ENCODE measurements around the gene GALNT10. TPM values are rescaled to one million over a fixed set of nuclear protein-coding genes. Genes with fewer than 3 reads are reported as not detected.

Gene GALNT10
- total RNA-seq, 1 experiment from 2014 or later: 68.2 TPM

- CTCF ChIA-PET: interaction anchor here (0.5 to 3.1 kb wide), 14 partner anchors 10 to 223 kb away, joined by 3 to 30 read pairs (median 5); no protein-coding TSS in a partner anchor
- H3K27ac Mint-ChIP-seq (ENCODE audit: unreplicated experiment): peak overlapping the region; percentile 67
- DNase-seq: no peak
Measured at GRCh38 chr5:154196955-154197652, 6.6 kb downstream of the GALNT10 start.

GRCh38 chr5:154197801-154198491 is 7.4 kb downstream of the GALNT10 start:
- Mint-ChIP-seq H3K27me3 (ENCODE audit: unreplicated experiment) (no peaks in the 10 kb centered on the region), H3K27ac (ENCODE audit: unreplicated experiment) (peak overlapping the region; percentile 67), H3K4me1 (ENCODE audit: low read depth, unreplicated experiment) (peaks cover 59% of the 10 kb centered on the region), H3K36me3 (ENCODE audit: insufficient read depth, unreplicated experiment) (peaks cover 4% of the 10 kb centered on the region), H3K9me3 (ENCODE audit: low read depth, unreplicated experiment) (no peaks in the 10 kb centered on the region), H3K4me3 (ENCODE audit: low read depth, unreplicated experiment) (no peak overlapping the region)
- BruUV-seq (replicated peaks): no TSS peak
- TF ChIP-seq CTCF (IDR thresholded peaks at IDR 0.05; ENCODE audit: unreplicated experiment): no peak
- intact Hi-C loops (cut with micrococcal nuclease; ENCODE audit: unreplicated experiment): loop anchor here (1.0 to 2.0 kb wide), 4 partner anchors 23 to 207 kb away; no protein-coding TSS in a partner anchor
- peak; percentile 69 for DNase-seq
- CTCF ChIA-PET: interaction anchor here (0.8 to 3.1 kb wide), 15 partner anchors 9 to 223 kb away, joined by 3 to 30 read pairs (median 5); no protein-coding TSS in a partner anchor

More at GRCh38 chr5:154196955-154197652, 6.6 kb downstream of the GALNT10 start:
- no peak for TF ChIP-seq CTCF (IDR thresholded peaks at IDR 0.05; ENCODE audit: unreplicated experiment)
- intact Hi-C loops (cut with micrococcal nuclease; ENCODE audit: unreplicated experiment): loop anchor here (1.0 to 2.0 kb wide), 2 partner anchors 198 to 208 kb away; no protein-coding TSS in a partner anchor
- peaks cover 63% of the 10 kb centered on the region for H3K4me1 Mint-ChIP-seq (ENCODE audit: low read depth, unreplicated experiment)
- H3K9me3 Mint-ChIP-seq (ENCODE audit: low read depth, unreplicated experiment): no peaks in the 10 kb centered on the region
- H3K36me3 Mint-ChIP-seq (ENCODE audit: insufficient read depth, unreplicated experiment): peaks cover 4% of the 10 kb centered on the region
- BruUV-seq (replicated peaks): no TSS peak
- H3K4me3 Mint-ChIP-seq (ENCODE audit: low read depth, unreplicated experiment): no peak overlapping the region
- H3K27me3 Mint-ChIP-seq (ENCODE audit: unreplicated experiment): no peaks in the 10 kb centered on the region

- no TSS peak for BruUV-seq (replicated peaks)
- intact Hi-C loops (cut with micrococcal nuclease; ENCODE audit: unreplicated experiment): loop anchor here (1.0 to 2.0 kb wide), 2 partner anchors 22 to 90 kb away; no protein-coding TSS in a partner anchor
- CTCF ChIA-PET: interaction anchor here (1.2 to 3.1 kb wide), 5 partner anchors 19 to 206 kb away, joined by 3 to 30 read pairs (median 15); no protein-coding TSS in a partner anchor
- no peak for TF ChIP-seq CTCF (IDR thresholded peaks at IDR 0.05; ENCODE audit: unreplicated experiment)
- Mint-ChIP-seq H3K27ac (ENCODE audit: unreplicated experiment) (peak overlapping the region; percentile 67), H3K4me1 (ENCODE audit: low read depth, unreplicated experiment) (peaks cover 56% of the 10 kb centered on the region), H3K27me3 (ENCODE audit: unreplicated experiment) (no peaks in the 10 kb centered on the region), H3K4me3 (ENCODE audit: low read depth, unreplicated experiment) (no peak overlapping the region), H3K9me3 (ENCODE audit: low read depth, unreplicated experiment) (no peaks in the 10 kb centered on the region), H3K36me3 (ENCODE audit: insufficient read depth, unreplicated experiment) (peaks cover 4% of the 10 kb centered on the region)
- peak; percentile 28 for DNase-seq
Measured at GRCh38 chr5:154198611-154199230, 8.2 kb downstream of the GALNT10 start.

- no peak overlapping the region for H3K4me3 Mint-ChIP-seq (ENCODE audit: low read depth, unreplicated experiment)
- no peaks in the 10 kb centered on the region for H3K9me3 Mint-ChIP-seq (ENCODE audit: low read depth, unreplicated experiment)
- H3K27me3 Mint-ChIP-seq (ENCODE audit: unreplicated experiment): no peaks in the 10 kb centered on the region
- no peak for DNase-seq
- H3K4me1 Mint-ChIP-seq (ENCODE audit: low read depth, unreplicated experiment): peaks cover 51% of the 10 kb centered on the region
- no TSS peak for BruUV-seq (replicated peaks)
- H3K27ac Mint-ChIP-seq (ENCODE audit: unreplicated experiment): peak overlapping the region; percentile 67
- intact Hi-C loops (cut with micrococcal nuclease; ENCODE audit: unreplicated experiment): loop anchor here (2.0 kb wide), 1 partner anchor 22 kb away; no protein-coding TSS in a partner anchor
- CTCF ChIA-PET: interaction anchor here (2.6 kb wide), 1 partner anchor 97 kb away, joined by 16 read pairs; no protein-coding TSS in a partner anchor
- TF ChIP-seq CTCF (IDR thresholded peaks at IDR 0.05; ENCODE audit: unreplicated experiment): no peak
- H3K36me3 Mint-ChIP-seq (ENCODE audit: insufficient read depth, unreplicated experiment): peaks cover 4% of the 10 kb centered on the region
Measured at GRCh38 chr5:154199263-154199662, 8.7 kb downstream of the GALNT10 start.
